WI38 (cell line): ENCODE measurements around the gene FOLR2.

Experiments used
- H3K4me3 ChIP-seq: 2 replicates; pipeline ENCODE4 v1.5.1; 2011; ENCODE audit warnings: low read depth, mild to moderate bottlenecking, control low read depth, low read length
- CTCF ChIP-seq: IDR thresholded peaks from 2 replicates; pipeline ENCODE4 v1.5.1; 2012; ENCODE audit warnings: low read depth, mild to moderate bottlenecking, control low read depth, low read length

Gene FOLR2

GRCh38 chr11:72229336-72229924 lies 12.8 kb downstream of the FOLR2 start:
- TF ChIP-seq CTCF: no peak
- no peak overlapping the region for H3K4me3 ChIP-seq

GRCh38 chr11:72229925-72230763 lies 13.6 kb downstream of the FOLR2 start:
- no peak overlapping the region for H3K4me3 ChIP-seq
- no peak for TF ChIP-seq CTCF

GRCh38 chr11:72230764-72231365 lies 14.3 kb downstream of the FOLR2 start:
- TF ChIP-seq CTCF: no peak
- no peak overlapping the region for H3K4me3 ChIP-seq

- H3K4me3 ChIP-seq: no peak overlapping the region
- TF ChIP-seq CTCF: no peak
Measured at GRCh38 chr11:72231396-72232259, 15.0 kb downstream of the FOLR2 start.

- TF ChIP-seq CTCF: no peak
- H3K4me3 ChIP-seq: no peak overlapping the region
Measured at GRCh38 chr11:72232260-72233055, 15.9 kb downstream of the FOLR2 start.

- no peak for TF ChIP-seq CTCF
Measured at GRCh38 chr11:72233056-72233772, 16.6 kb downstream of the FOLR2 start.

More at GRCh38 chr11:72233056-72233772, 16.6 kb downstream of the FOLR2 start:
- H3K4me3 ChIP-seq: no peak overlapping the region
